LNCAP (cell line): ENCODE data around the gene TCIRG1.

Experiments
- TF ChIP-seq, protein P1 (sequence below): fragments of 450-650 bp; IDR thresholded peaks from 2 replicates; pipeline ENCODE4 v1.5.1; 2017; ENCODE audit warnings: mild to moderate bottlenecking

The TCIRG1 gene

DNA sequence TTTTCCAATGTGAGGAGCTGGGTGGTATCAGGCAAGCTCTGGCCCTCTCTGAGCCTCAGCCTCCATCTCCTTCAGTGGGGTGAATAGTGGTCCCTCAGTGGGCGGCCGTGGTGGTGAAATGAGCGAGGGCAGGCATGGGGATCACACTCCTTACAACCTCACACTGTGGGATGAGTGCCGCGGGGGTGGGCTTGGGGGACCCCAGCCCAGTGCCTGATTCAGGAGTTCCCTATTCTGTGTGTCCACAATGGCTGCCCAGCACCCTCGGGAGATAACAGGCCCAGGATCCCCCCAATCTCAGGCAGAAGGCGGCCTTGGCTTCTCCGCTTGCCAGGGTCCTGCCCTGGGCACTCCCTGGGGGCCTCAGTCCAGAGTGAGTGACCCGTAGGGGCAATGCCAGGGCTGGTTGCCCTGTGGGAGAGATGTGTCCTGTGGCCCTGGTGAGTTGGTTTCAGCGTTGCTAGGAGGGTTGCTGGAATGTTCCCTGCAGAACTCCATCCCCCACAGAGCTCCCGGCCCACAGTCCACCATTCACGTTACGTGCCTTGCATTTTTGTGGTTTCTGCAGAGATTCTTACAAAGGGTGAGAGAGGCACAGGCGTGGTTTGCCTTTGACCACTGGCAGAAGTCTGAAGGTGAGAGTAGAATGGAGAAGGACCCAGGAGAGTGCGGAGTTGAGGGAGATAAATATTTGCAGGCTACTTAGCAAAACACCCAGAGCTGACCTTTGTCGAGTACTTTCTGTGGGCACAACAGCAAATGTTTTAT, 25.8 kb upstream of the TCIRG1 start:
- TF ChIP-seq, protein P1, sequence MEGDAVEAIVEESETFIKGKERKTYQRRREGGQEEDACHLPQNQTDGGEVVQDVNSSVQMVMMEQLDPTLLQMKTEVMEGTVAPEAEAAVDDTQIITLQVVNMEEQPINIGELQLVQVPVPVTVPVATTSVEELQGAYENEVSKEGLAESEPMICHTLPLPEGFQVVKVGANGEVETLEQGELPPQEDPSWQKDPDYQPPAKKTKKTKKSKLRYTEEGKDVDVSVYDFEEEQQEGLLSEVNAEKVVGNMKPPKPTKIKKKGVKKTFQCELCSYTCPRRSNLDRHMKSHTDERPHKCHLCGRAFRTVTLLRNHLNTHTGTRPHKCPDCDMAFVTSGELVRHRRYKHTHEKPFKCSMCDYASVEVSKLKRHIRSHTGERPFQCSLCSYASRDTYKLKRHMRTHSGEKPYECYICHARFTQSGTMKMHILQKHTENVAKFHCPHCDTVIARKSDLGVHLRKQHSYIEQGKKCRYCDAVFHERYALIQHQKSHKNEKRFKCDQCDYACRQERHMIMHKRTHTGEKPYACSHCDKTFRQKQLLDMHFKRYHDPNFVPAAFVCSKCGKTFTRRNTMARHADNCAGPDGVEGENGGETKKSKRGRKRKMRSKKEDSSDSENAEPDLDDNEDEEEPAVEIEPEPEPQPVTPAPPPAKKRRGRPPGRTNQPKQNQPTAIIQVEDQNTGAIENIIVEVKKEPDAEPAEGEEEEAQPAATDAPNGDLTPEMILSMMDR: no peak

DNA sequence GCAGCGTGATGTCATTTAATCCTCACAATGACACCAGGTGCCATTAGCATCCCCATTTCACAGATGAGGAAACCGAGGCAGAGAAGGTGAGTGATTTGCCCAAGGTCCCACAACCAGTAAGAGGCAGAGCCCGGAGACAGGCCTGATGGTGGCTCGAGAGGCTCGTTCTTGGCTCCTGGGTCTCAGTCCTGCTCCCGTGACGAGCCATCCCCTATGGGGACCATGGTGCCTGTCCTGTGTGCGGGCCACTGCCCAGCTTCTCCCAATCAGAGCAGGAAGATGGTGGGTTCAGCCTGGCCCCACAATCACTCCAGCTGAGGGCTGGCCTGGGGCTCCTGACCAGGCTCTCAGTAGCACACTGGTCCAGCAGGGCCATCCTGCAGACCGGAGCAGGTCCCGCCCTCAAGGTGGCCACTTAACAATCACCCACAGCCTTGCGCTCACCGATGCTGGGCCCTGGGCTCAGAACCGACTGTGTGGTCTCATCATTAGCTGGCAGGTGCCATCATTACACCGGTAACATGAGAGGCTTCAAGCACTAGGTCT, 25.1 kb upstream of the TCIRG1 start:
- TF ChIP-seq, protein P1: no peak

DNA sequence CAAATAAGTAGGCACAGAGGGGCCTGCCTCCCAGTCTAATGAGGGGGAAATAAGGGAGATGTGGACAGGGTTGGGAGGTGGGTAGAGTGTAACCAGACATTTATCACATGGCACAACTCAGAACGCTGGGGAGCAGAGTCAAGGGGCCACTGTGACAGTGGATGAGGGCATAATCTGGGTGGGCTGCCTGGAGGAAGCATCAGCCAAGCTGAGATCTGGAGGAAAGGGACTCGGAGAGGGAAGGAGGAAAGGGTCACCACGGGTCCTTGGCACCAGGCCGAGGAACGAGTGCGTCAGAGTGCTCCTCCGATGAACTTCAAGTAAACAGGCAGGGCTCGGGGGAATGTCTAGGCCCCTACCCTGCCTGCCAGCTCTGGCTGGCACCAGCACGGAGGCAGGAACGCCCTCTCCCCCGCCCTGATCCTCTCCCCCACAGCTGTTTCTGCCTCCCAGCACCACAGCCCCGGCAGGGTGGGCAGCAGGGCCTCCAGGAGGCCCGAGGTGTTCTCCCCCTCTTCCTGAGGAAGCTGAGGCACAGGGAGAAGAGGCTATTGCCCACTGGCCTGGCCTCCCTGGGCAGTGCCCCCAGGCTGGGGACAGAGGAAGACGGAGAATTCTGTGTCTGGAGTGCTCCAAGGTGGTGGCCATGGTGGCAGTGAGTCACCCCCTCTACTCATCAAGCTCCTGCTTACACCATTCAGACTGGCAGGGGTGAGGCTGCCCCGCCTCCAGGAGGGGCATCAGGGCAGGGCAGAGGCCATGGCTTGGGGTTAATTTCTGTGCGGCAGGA, 24.5 kb upstream of the TCIRG1 start:
- TF ChIP-seq, protein P1: no peak

DNA sequence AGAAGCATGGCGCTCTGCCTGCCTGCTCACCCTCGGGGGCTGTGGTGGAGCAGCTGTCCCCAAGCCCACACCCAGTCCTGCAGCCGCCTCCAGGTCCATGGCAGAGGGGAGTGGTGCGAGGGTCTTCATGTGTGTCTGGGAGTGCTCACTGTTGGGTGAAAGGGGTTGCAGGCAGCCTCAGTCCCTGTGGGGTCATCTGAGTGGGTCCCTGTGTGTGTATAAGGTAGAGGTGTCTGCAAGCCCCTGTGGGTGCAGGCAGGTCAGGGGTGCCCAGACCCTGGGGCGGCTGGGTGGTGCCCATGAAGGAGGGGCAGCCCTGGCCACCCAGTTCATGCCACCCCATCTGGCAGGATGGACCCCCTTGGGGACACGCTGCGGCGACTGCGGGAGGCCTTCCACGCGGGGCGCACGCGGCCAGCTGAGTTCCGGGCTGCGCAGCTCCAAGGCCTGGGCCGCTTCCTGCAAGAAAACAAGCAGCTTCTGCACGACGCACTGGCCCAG, 23.8 kb upstream of the TCIRG1 start:
- TF ChIP-seq, protein P1: no peak

DNA sequence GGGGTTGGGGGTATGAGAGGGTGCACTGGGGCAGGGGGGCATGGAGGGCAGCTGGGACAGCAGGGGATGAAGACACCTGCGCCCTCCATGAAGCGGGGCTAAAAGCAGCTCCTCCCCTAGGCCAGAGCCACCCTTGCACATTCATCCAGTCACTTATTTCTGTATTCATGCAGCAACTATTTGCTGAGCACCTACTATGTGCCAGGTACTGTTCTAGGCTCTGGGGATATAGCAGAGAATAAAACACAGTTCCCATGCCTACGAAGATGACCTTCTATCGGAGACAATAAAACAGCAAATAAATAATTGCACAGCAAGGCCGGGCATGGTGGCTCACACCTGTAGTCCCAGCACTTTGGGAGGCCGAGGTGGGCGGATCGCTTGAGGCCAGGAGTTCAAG, 23.4 kb upstream of the TCIRG1 start:
- TF ChIP-seq, protein P1: no peak

DNA sequence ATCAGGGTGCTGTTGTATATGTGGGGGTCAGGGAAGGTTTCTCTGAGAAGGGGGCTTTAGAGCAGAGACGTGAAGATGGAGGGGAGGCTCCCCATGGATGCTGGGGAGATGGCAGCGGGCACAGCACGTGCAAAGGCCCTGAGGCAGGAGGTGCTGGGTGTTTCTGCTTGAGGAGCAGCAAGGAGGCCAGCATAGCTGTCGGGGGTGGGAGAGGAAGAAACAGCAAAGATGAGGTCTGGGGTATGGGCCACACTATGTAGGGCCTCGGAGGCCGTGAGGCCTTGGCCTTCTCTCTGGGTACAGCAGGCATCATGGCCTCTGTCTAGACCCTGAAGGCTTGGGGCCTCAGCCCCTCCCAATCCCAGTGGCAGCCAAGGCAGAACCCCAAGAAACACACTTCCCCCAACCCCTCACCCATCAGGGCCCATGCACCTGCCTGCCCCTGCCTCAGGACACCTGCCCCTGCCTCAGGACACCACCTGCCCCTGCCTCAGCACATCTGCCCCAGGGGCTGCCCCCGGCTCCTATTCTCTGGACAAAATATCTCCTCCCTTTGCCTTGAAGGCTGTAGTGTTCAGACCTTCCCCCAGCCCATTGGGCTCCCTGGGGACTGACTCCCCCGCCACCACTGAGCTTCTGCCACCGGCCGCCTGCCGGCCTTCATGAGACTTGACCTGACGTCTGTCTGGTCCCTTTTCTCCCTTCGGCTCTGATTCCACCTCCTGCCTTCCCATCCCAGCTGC, 22.5 kb upstream of the TCIRG1 start:
- TF ChIP-seq, protein P1: no peak
